ENCODE data around the gene PPP2R2C. TPM values are rescaled to one million over a fixed set of nuclear protein-coding genes. Genes with fewer than 3 reads are reported as not detected.

Gene PPP2R2C
- total RNA-seq, 6 experiments from 2014 or later = 0.12 to 0.27 TPM; not detected in 4

- intact Hi-C loops (cut with DNase I) = no loop called here
- H3K27me3 ChIP-seq = peaks cover 0 to 8% of the 10 kb centered on the region in 2 donors
- 63% methylated on average over 9 of the region's 9 CpGs for WGBS (ENCODE audit: insufficient coverage, low coverage, low lambda C conversion rate, missing lambda C conversion rate)
Measured at GRCh38 chr4:6466756-6467381, 5.5 kb downstream of the PPP2R2C start.

DNA sequence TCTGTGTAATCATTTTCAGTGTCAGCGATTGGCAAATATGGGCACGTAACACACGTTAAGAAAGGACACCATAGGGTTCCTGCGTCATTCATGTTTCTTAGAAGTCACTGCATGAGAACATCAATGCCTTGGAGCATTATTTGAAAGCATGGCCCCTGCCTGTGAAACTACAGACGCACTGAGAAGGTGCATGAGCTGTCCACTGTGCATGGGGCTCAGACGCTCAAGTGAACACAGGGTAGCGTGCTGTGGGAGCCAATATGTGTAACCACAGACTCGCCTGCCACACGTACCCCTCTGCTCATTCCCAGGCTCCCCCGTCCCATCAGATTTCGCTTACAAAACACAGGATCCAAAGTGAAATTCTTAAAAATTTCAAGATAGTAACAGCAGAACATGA, 6.5 kb downstream of the PPP2R2C start:
- no peak for ATAC-seq
- no peak overlapping the region for H3K4me3 ChIP-seq
- 55% methylated on average over 10 of the region's 11 CpGs for WGBS (ENCODE audit: insufficient coverage, low coverage, low lambda C conversion rate, missing lambda C conversion rate)

More at GRCh38 chr4:6466756-6467381, 5.5 kb downstream of the PPP2R2C start:
- Histone ChIP-seq H3K27ac (no peak overlapping the region), H3K4me1 (peaks cover 0 to 12% (median 0%) of the 10 kb centered on the region in 4 donors), H3K9me3 (no peaks in the 10 kb centered on the region), H3K4me3 (no peak overlapping the region), H3K36me3 (no peaks in the 10 kb centered on the region)
- DNase-seq = peak in 1 of 3 donors; percentile 18
- no peak for ATAC-seq
- TF ChIP-seq, protein P1, sequence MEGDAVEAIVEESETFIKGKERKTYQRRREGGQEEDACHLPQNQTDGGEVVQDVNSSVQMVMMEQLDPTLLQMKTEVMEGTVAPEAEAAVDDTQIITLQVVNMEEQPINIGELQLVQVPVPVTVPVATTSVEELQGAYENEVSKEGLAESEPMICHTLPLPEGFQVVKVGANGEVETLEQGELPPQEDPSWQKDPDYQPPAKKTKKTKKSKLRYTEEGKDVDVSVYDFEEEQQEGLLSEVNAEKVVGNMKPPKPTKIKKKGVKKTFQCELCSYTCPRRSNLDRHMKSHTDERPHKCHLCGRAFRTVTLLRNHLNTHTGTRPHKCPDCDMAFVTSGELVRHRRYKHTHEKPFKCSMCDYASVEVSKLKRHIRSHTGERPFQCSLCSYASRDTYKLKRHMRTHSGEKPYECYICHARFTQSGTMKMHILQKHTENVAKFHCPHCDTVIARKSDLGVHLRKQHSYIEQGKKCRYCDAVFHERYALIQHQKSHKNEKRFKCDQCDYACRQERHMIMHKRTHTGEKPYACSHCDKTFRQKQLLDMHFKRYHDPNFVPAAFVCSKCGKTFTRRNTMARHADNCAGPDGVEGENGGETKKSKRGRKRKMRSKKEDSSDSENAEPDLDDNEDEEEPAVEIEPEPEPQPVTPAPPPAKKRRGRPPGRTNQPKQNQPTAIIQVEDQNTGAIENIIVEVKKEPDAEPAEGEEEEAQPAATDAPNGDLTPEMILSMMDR (IDR thresholded peaks at IDR 0.05) = no peak
- TF ChIP-seq POLR2A (IDR thresholded peaks at IDR 0.05) = no peak

GRCh38 chr4:6464842-6465588, 7.4 kb downstream of the PPP2R2C start:
- DNase-seq (peak in 1 of 3 donors; percentile 11), ATAC-seq (no peak)
- WGBS (ENCODE audit: insufficient coverage, low coverage, low lambda C conversion rate, missing lambda C conversion rate) = 34% methylated on average over 6 of the region's 7 CpGs
- intact Hi-C loops (cut with DNase I) = no loop called here
- no peaks in the 10 kb centered on the region for H3K36me3 ChIP-seq
- TF ChIP-seq, protein P1 (IDR thresholded peaks at IDR 0.05) = no peak
- TF ChIP-seq POLR2A (IDR thresholded peaks at IDR 0.05) = no peak
- H3K4me3 ChIP-seq = no peak overlapping the region
- H3K4me1 ChIP-seq = no peaks in the 10 kb centered on the region
- no peaks in the 10 kb centered on the region for H3K27me3 ChIP-seq
- no peaks in the 10 kb centered on the region for H3K9me3 ChIP-seq
- H3K27ac ChIP-seq = no peak overlapping the region

More for the DNA sequence above, 6.5 kb downstream of the PPP2R2C start:
- H3K4me1 ChIP-seq = peaks cover 0 to 8% (median 0%) of the 10 kb centered on the region in 4 donors
- no peaks in the 10 kb centered on the region for H3K9me3 ChIP-seq
- intact Hi-C loops (cut with DNase I) = no loop called here
- H3K36me3 ChIP-seq = no peaks in the 10 kb centered on the region
- peak in 1 of 3 donors; percentile 16 for DNase-seq
- TF ChIP-seq, protein P1 (IDR thresholded peaks at IDR 0.05) = no peak
- TF ChIP-seq POLR2A (IDR thresholded peaks at IDR 0.05) = no peak
- no peak overlapping the region for H3K27ac ChIP-seq
- H3K27me3 ChIP-seq = peaks cover 0 to 2% of the 10 kb centered on the region in 2 donors

- DNase-seq = peak in 1 of 3 donors; percentile 23
- Histone ChIP-seq H3K36me3 (no peaks in the 10 kb centered on the region), H3K4me3 (no peak overlapping the region), H3K27ac (no peak overlapping the region), H3K27me3 (no peaks in the 10 kb centered on the region), H3K9me3 (no peaks in the 10 kb centered on the region), H3K4me1 (no peaks in the 10 kb centered on the region)
- TF ChIP-seq, protein P1 (IDR thresholded peaks at IDR 0.05) = no peak
- TF ChIP-seq POLR2A (IDR thresholded peaks at IDR 0.05) = no peak
- 43% methylated on average over 3 of the region's 11 CpGs for WGBS (ENCODE audit: insufficient coverage, low coverage, low lambda C conversion rate, missing lambda C conversion rate)
- ATAC-seq = no peak
- intact Hi-C loops (cut with DNase I) = no loop called here
Measured at GRCh38 chr4:6463311-6464289, 8.8 kb downstream of the PPP2R2C start.

Data from right lobe of liver (tissue), 6 donors.